PC-9 (cell line): Measurements from ENCODE around the gene QRICH2. TPM values are rescaled to one million over a fixed set of nuclear protein-coding genes. Genes with fewer than 3 reads are reported as not detected.
"Not testable (repeated sequence)": the region's sequence is repeated elsewhere in the genome, so short reads cannot be mapped to it uniquely, and the experiment has no call there.

Source experiments
- BruUV-seq: library from RNA; stranded (reverse); fragments of 400-500 nt; replicated peaks from 2 replicates; lab custom pipeline; 2021; lab: Mats Ljungman, UMichigan
- CTCF ChIA-PET: fragments of 300-600 bp; sonication (Branson Sonifier 250); formaldehyde crosslinking; loops from one replicate; lab custom pipeline; 2022; ENCODE audit warnings: antibody characterized with exemption; lab: Charles Lee
- POLR2A ChIA-PET: fragments of 300-600 bp; sonication (Branson Sonifier 250); formaldehyde crosslinking; loops from one replicate; lab custom pipeline; 2022; ENCODE audit warnings: antibody characterized with exemption; ENCODE audit not compliant: unreplicated experiment; lab: Charles Lee
- DNase-seq, 2 experiments: peaks; one replicate each; pipeline versions ENCODE4 v3.0.0 to v3.0.0-alpha.2; 2015 to 2022; ENCODE audit warnings: mixed read lengths in 1 of 2
- H2AFZ ChIP-seq: fragments of 200-600 bp; sonication (generic); 2 replicates; pipeline ENCODE4 v1.8.1; 2017; ENCODE audit warnings: antibody characterized with exemption
- H3F3A ChIP-seq: fragments of 200-600 bp; sonication (generic); 2 replicates; pipeline ENCODE4 v1.8.1; 2017; ENCODE audit warnings: antibody characterized with exemption, mild to moderate bottlenecking, low read depth; ENCODE audit not compliant: insufficient read depth
- H3K27ac ChIP-seq: fragments of 200-600 bp; sonication (generic); 2 replicates; pipeline ENCODE4 v1.6.1; 2016; ENCODE audit warnings: mixed run types
- H3K27me3 ChIP-seq: fragments of 200-600 bp; sonication (generic); 2 replicates; pipeline ENCODE4 v1.6.1; 2016; ENCODE audit warnings: low read depth, mixed run types; ENCODE audit not compliant: insufficient read depth
- H3K36me3 ChIP-seq: fragments of 200-600 bp; sonication (generic); 2 replicates; pipeline ENCODE4 v1.6.1; 2016; ENCODE audit warnings: low read depth, mixed run types
- H3K4me1 ChIP-seq: fragments of 200-600 bp; sonication (generic); replicated peaks from 2 replicates; pipeline ENCODE4 v1.6.1; 2016; ENCODE audit warnings: mixed run types; ENCODE audit not compliant: insufficient read depth
- H3K4me2 ChIP-seq: fragments of 200-600 bp; sonication (generic); 2 replicates; pipeline ENCODE4 v1.6.1; 2017; ENCODE audit warnings: mixed run types
- H3K4me3 ChIP-seq: fragments of 200-600 bp; sonication (generic); 2 replicates; pipeline ENCODE4 v1.6.1; 2016; ENCODE audit warnings: mixed run types
- H3K79me2 ChIP-seq: fragments of 200-600 bp; sonication (generic); 2 replicates; pipeline ENCODE4 v1.6.1; 2017; ENCODE audit warnings: low read depth, mixed run types
- H3K9me2 ChIP-seq: fragments of 200-600 bp; sonication (generic); 2 replicates; pipeline ENCODE4 v1.8.1; 2017; ENCODE audit warnings: mild to moderate bottlenecking; ENCODE audit not compliant: insufficient read depth
- H3K9me3 ChIP-seq: fragments of 200-600 bp; sonication (generic); 2 replicates; pipeline ENCODE4 v1.8.1; 2016; ENCODE audit warnings: low read depth; ENCODE audit not compliant: insufficient read depth
- H4K20me1 ChIP-seq: fragments of 200-600 bp; sonication (generic); 2 replicates; pipeline ENCODE4 v1.8.1; 2017; ENCODE audit not compliant: insufficient read depth
- EZH2 ChIP-seq: fragments of 200-600 bp; sonication (generic); IDR thresholded peaks from 2 replicates; pipeline ENCODE4 v1.8.0; 2017; ENCODE audit warnings: antibody characterized with exemption, low read depth
- intact Hi-C: fragments of 100-400 bp; cut with micrococcal nuclease; formaldehyde crosslinking; loops from one replicate; pipeline ENCODE4 v1.10.0; 2022; ENCODE audit not compliant: unreplicated experiment
- total RNA-seq: library from RNA; stranded (reverse); gene quantifications from 2 replicates; pipeline ENCODE4 v1.2.3, GENCODE V29; 2021
- TF ChIP-seq, protein P1 (sequence below): fragments of 200-600 bp; sonication (generic); conservative IDR thresholded peaks from 2 replicates; pipeline ENCODE4 v1.6.1; 2017; ENCODE audit warnings: mixed run types, antibody characterized with exemption, mild to moderate bottlenecking, moderate library complexity

QRICH2 gene
- total RNA-seq, 1 experiment from 2014 or later: 3.3 TPM

- Histone ChIP-seq H3K79me2 (peaks cover 42% of the 10 kb centered on the region), H3K4me1 (peaks cover 20% of the 10 kb centered on the region), H3F3A (peaks cover 13% of the 10 kb centered on the region), H3K9me2 (no peaks in the 10 kb centered on the region), H3K27me3 (no peaks in the 10 kb centered on the region), H4K20me1 (peaks cover 5% of the 10 kb centered on the region; the same call in 1 of the 2 replicates), H3K4me2 (no peak overlapping the region), H3K4me3 (no peak overlapping the region), H2AFZ (no peak overlapping the region), H3K9me3 (no peaks in the 10 kb centered on the region), H3K27ac (no peak overlapping the region), H3K36me3 (no peaks in the 10 kb centered on the region)
- CTCF ChIA-PET: interaction anchor here (0.6 kb wide), 3 partner anchors 11 to 142 kb away, joined by 3 to 4 read pairs (median 3); no protein-coding TSS in a partner anchor
- no TSS peak for BruUV-seq
- intact Hi-C loops: no loop called here
- no peak for DNase-seq
- TF ChIP-seq, protein P1, sequence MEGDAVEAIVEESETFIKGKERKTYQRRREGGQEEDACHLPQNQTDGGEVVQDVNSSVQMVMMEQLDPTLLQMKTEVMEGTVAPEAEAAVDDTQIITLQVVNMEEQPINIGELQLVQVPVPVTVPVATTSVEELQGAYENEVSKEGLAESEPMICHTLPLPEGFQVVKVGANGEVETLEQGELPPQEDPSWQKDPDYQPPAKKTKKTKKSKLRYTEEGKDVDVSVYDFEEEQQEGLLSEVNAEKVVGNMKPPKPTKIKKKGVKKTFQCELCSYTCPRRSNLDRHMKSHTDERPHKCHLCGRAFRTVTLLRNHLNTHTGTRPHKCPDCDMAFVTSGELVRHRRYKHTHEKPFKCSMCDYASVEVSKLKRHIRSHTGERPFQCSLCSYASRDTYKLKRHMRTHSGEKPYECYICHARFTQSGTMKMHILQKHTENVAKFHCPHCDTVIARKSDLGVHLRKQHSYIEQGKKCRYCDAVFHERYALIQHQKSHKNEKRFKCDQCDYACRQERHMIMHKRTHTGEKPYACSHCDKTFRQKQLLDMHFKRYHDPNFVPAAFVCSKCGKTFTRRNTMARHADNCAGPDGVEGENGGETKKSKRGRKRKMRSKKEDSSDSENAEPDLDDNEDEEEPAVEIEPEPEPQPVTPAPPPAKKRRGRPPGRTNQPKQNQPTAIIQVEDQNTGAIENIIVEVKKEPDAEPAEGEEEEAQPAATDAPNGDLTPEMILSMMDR: no peak
- POLR2A ChIA-PET: interaction anchor here (0.7 kb wide), 1 partner anchor 17 kb away, joined by 15 read pairs; no protein-coding TSS in a partner anchor
Measured at GRCh38 chr17:76268991-76269981, 38.8 kb downstream of the QRICH2 start.

DNA sequence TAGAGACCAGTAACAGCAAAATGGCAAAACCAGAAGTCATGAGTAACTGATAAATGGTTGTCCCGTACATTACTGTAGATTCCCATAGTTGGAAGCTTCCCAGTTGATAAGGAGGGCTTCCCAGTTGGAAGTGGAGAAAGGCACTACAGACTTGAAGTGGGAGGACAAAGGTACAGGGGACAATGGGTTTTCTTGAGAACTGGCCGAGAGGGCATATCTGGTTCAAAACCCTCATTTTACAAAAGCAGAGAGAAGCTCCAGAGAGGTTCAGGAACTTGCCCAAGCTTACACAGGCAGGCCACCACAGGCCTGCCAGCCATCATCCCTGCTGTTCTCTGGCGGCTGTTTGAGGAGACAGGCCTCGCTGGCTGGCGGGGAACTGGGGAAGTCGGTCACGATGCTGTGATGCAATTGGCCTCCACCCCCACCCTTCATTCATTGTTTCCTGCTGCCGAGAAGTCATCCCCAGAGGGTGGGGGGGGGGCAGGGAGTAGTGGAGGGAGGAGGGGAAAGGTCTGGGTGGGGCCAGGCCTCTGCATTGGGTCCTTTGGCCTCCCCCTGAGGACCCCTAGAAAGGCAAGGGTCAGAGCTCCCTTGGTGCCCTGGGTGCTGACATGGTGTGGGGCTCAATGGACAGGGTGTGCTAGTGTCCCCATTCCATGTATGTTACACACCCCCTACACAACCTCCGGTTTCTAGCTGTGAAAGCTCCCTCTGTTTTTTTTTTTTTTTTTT lies 39.9 kb downstream of the QRICH2 start:
- TSS peak; percentile 80 for BruUV-seq
- peaks cover 24% of the 10 kb centered on the region for H3F3A ChIP-seq
- CTCF ChIA-PET: interaction anchor here (0.5 to 0.6 kb wide), 2 partner anchors 53 to 278 kb away, joined by 3 read pairs; no protein-coding TSS in a partner anchor

GRCh38 chr17:76267581-76268001 lies 40.5 kb downstream of the QRICH2 start:
- POLR2A ChIA-PET: interaction anchor here (0.6 kb wide), 2 partner anchors 135 to 325 kb away, joined by 3 to 12 read pairs; no protein-coding TSS in a partner anchor
- peaks cover 42% of the 10 kb centered on the region for H3K79me2 ChIP-seq
- H2AFZ ChIP-seq, H3K4me3 ChIP-seq, H4K20me1 ChIP-seq, H3K36me3 ChIP-seq, DNase-seq, H3K27me3 ChIP-seq, H3K27ac ChIP-seq, H3K9me2 ChIP-seq, CTCF ChIA-PET, H3K9me3 ChIP-seq, BruUV-seq, intact Hi-C loops: not testable (repeated sequence)
- peaks cover 22% of the 10 kb centered on the region for H3F3A ChIP-seq
- H3K4me1 ChIP-seq: peaks cover 37% of the 10 kb centered on the region
- H3K4me2 ChIP-seq: peak overlapping the region; percentile 91

More for the DNA sequence above, 39.9 kb downstream of the QRICH2 start:
- DNase-seq: no peak
- Histone ChIP-seq H2AFZ (no peak overlapping the region), H3K4me3 (no peak overlapping the region; the same call in 1 of the 2 replicates), H3K9me3 (no peaks in the 10 kb centered on the region), H3K79me2 (peaks cover 42% of the 10 kb centered on the region), H3K9me2 (no peaks in the 10 kb centered on the region), H3K4me1 (peaks cover 31% of the 10 kb centered on the region), H3K4me2 (peak overlapping the region; percentile 91), H3K36me3 (no peaks in the 10 kb centered on the region), H3K27ac (no peak overlapping the region), H3K27me3 (no peaks in the 10 kb centered on the region), H4K20me1 (peaks cover 5% of the 10 kb centered on the region; the same call in 1 of the 2 replicates)
- intact Hi-C loops: no loop called here
- TF ChIP-seq, protein P1: no peak
- TF ChIP-seq EZH2: no peak
- POLR2A ChIA-PET: interaction anchor here (0.5 to 0.7 kb wide), 3 partner anchors 16 to 160 kb away, joined by 3 to 15 read pairs (median 9); no protein-coding TSS in a partner anchor
